Choroid plexus epithelial cell (primary cell): Measurements from ENCODE around the gene LRP1B.
A peak's percentile ranks its signal among the peaks of the same experiment; 100 is the strongest.

Experiments
- DNase-seq: peaks from one replicate; pipeline ENCODE4 v3.0.0-alpha.2; 2010; ENCODE audit warnings: low read depth
- H3K4me3 ChIP-seq: 2 replicates; pipeline ENCODE4 v1.5.1; 2011; ENCODE audit warnings: low read depth, mild to moderate bottlenecking, control low read depth, low read length, moderate library complexity
- TF ChIP-seq, protein P1 (sequence below): conservative IDR thresholded peaks from 2 replicates; pipeline ENCODE4 v1.5.1; 2011; ENCODE audit warnings: low read depth, mild to moderate bottlenecking, control low read depth, inconsistent platforms, low read length, moderate library complexity

Gene LRP1B

DNA sequence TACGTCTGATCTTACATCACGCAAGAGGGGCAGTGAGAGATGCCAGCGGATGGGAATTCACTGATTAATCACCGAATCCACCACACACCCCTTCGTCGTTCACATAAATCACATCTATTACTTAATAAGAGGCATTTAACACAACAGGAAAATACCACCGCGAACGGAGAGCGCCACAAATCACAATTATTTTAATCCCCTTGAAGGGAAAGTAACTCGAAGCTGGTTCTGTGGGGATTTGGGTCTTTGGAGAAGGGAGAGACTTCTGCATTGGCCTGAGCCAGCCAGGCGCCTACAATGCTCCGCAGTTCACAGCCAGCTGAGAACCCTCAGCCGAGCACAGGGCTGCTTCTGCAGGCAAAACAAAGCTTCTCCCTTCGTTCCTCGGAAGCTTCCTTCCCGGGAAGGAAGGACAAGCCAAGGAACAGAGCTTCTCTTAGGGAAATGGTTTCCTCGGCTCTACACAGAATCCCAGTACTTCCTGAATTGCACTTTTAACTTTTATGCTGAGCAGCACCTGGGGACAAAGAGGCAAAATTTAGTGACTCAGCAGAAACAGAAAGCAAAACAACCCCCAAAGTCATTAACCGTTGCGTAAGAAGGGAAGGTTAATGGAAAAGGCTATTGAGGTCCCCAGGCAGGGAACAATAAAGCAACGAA lies at the start of gene LRP1B:
TSS of gene LRP1B (minus strand) at position 7 of the 660 bp plus-strand sequence. CDS start 287 bp downstream, outside the sequence.
- TF ChIP-seq, protein P1, sequence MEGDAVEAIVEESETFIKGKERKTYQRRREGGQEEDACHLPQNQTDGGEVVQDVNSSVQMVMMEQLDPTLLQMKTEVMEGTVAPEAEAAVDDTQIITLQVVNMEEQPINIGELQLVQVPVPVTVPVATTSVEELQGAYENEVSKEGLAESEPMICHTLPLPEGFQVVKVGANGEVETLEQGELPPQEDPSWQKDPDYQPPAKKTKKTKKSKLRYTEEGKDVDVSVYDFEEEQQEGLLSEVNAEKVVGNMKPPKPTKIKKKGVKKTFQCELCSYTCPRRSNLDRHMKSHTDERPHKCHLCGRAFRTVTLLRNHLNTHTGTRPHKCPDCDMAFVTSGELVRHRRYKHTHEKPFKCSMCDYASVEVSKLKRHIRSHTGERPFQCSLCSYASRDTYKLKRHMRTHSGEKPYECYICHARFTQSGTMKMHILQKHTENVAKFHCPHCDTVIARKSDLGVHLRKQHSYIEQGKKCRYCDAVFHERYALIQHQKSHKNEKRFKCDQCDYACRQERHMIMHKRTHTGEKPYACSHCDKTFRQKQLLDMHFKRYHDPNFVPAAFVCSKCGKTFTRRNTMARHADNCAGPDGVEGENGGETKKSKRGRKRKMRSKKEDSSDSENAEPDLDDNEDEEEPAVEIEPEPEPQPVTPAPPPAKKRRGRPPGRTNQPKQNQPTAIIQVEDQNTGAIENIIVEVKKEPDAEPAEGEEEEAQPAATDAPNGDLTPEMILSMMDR = no peak
- H3K4me3 ChIP-seq = peak within 1 kb of the TSS; percentile 68
- peak; percentile 57 for DNase-seq

DNA sequence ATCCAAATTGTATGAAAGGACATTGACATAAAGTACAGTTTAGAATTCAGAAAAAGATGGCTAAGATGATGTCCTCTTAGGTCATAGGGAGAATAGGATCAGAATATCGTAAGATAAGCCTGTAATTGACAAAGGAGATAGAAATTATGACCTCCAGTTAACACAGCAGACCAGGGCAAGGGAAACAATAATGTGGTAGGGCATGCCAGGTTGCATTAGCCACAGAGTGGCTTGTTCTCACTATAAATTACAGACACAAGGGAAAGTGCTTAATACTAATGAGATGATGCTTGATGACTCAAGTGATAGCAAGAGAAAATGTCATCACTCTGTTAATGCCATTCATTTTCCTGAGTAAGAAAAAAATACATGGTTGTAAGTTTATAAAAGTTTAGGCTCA lies 48.9 kb upstream of the LRP1B start:
- TF ChIP-seq, protein P1 = no peak
- no peak overlapping the region for H3K4me3 ChIP-seq
- no peak for DNase-seq

GRCh38 chr2:142178604-142179003 lies 47.8 kb upstream of the LRP1B start:
- DNase-seq = no peak
- TF ChIP-seq, protein P1 = no peak
- no peak overlapping the region for H3K4me3 ChIP-seq

- no peak overlapping the region for H3K4me3 ChIP-seq
- DNase-seq = no peak
- TF ChIP-seq, protein P1 = no peak
Measured at GRCh38 chr2:142176941-142177340, 46.1 kb upstream of the LRP1B start.

- TF ChIP-seq, protein P1 = no peak
- H3K4me3 ChIP-seq = no peak overlapping the region
- peak; percentile 45 for DNase-seq
Measured at GRCh38 chr2:142175813-142176338, 45.1 kb upstream of the LRP1B start.

DNA sequence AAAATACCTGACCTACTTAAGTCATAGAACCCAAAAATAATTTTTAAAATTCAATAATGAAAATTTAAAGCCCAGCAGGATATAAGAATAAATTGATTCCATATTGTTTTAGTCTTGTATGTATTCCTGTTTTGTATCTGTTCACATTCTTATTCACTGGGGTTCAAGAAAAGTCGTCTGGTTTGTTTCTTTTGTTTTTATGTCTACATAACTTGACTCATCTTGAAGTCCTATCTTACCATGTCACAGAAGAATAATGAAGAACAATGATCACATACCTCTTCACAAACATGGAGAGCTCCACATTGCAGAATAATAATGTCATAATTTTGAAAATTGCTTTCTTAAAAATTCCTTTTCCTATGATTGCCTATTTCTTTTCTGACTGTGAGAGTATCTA lies 43.4 kb upstream of the LRP1B start:
- H3K4me3 ChIP-seq = no peak overlapping the region
- TF ChIP-seq, protein P1 = no peak
- no peak for DNase-seq

DNA sequence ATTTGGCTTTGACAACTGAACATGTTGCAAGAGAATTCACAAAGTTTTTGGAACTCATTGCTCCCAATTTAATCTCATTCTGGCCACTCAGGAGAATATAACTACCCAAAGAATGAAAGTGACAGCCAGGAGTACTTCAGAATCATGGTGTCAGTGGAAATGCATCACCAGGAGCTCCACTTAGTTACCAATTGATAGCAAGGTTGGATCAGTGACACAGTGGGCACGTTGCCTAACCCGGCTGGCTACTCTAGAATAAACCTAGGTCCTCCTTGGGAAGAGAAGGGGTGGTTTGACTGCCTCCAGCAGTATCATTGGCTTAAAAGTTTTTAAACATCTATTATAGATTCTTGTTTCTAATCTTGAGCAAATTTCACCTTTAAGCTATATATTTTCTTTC lies 40.0 kb upstream of the LRP1B start:
- DNase-seq = no peak
- TF ChIP-seq, protein P1 = no peak
- H3K4me3 ChIP-seq = no peak overlapping the region
